ENCODE results near the gene CDKN1A.

CDKN1A gene

DNA sequence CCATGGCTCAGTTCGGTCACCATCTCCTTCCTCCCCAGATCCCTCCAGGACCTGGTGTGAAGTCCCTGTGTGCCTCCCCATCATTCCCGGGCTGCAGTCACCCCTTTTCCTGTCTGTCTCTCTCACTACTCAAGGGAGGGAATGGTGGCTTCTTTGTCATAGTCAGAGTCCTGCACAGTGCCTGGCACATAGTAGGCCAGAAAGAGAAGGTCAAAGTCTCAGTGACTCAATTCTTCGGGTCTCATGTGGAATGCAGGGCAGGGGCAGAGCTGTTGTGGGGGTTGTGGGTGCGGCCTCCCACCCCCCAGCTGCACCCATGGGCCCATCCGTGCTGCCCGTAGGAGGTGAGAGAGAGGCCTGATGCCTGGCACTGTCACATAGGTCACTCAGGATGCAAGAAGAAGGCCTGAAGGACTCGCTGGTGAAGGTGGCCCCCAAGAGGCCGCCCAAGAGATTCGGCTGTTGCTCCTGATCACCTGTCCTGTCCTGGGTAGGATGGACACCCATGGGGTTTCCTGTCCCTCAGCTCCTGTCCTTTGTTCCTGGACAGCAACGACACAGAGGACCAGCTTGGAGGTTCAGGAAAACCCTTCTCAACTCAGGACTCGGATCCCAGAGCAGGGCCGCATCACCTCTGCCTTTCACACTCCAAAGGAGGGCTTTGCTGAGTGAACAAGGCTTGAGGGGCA lies 53.3 kb downstream of the CDKN1A start:
- TF ChIP-seq POLR2AphosphoS5 (IDR thresholded peaks at IDR 0.05; ENCODE audit: low read depth), result peak; percentile 15; the same call in 1 of the 2 replicates
- no peak for TF ChIP-seq GABPA (IDR thresholded peaks at IDR 0.05; ENCODE audit: low read depth)
- Histone ChIP-seq H3K27me3 (ENCODE audit: insufficient read depth, poor library complexity, severe bottlenecking) (no peaks in the 10 kb centered on the region), H3K4me3 (replicated peaks; ENCODE audit: insufficient read depth, low read length) (no peak overlapping the region), H3K27ac (replicated peaks) (no peak overlapping the region)
- no peak for DNase-seq (ENCODE audit: low read depth in 1 of 2, low spot score in 1 of 2)

DNA sequence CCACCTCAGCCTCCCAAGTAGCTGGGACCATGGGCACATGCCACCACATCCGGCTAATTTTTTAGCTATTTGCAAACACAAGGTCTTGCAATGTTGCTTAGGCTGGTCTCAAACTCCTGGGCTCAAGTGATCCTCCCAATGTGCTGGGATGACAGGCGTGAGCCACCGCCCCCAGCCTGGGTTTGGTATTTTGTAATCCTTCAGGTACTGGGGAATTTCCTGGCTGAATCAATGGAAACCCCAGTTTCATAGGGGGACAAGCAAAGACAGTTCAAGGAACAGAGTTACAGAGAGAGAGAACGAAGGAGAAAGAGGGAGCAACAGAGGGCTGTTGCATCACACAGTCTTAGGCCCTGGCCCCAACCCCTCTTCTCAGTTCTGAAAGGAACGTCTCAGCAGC lies 54.8 kb downstream of the CDKN1A start:
- no peak for DNase-seq (ENCODE audit: low read depth in 1 of 2, low spot score in 1 of 2)
- Histone ChIP-seq H3K27me3 (ENCODE audit: insufficient read depth, poor library complexity, severe bottlenecking) (no peaks in the 10 kb centered on the region), H3K27ac (replicated peaks) (no peak overlapping the region), H3K4me3 (replicated peaks; ENCODE audit: insufficient read depth, low read length) (no peak overlapping the region)
- no peak for TF ChIP-seq GABPA (IDR thresholded peaks at IDR 0.05; ENCODE audit: low read depth)
- TF ChIP-seq POLR2AphosphoS5 (IDR thresholded peaks at IDR 0.05; ENCODE audit: low read depth), result 0 out of 2 replicates have a peak, but pooled peaks have one; percentile 17

DNA sequence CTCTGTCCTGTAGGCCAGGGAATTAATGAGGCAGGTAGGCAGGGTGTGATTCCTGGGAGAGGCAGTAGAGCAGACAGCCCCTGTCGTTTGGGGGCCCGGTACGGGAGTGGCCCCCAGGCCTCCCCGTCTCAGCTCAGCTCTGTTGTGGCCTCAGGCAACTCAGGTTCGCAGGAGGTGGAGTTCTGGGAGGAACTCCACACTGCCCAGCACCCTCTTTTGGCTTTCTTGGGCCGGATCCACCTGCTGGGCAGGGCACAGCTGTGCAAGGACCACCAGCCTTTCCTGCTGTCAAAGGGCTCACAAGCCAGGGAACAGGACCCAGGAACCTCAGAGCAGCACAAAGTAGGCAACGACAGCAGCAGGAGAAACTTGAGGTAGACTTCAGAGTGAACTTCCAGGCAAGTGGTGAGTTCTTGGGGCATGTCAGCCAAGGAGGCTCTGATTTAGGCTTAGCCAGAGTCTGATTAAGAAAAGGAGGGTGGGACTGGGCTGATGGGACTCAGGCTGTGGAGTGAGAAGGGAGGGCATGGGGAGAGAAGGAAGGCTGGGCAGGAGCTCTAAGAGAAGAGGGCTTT lies 56.1 kb downstream of the CDKN1A start:
- Histone ChIP-seq H3K4me3 (replicated peaks; ENCODE audit: insufficient read depth, low read length) (no peak overlapping the region), H3K27me3 (ENCODE audit: insufficient read depth, poor library complexity, severe bottlenecking) (no peaks in the 10 kb centered on the region), H3K27ac (replicated peaks) (no peak overlapping the region)
- no peak for DNase-seq (ENCODE audit: low read depth in 1 of 2, low spot score in 1 of 2)
- TF ChIP-seq, protein P1, sequence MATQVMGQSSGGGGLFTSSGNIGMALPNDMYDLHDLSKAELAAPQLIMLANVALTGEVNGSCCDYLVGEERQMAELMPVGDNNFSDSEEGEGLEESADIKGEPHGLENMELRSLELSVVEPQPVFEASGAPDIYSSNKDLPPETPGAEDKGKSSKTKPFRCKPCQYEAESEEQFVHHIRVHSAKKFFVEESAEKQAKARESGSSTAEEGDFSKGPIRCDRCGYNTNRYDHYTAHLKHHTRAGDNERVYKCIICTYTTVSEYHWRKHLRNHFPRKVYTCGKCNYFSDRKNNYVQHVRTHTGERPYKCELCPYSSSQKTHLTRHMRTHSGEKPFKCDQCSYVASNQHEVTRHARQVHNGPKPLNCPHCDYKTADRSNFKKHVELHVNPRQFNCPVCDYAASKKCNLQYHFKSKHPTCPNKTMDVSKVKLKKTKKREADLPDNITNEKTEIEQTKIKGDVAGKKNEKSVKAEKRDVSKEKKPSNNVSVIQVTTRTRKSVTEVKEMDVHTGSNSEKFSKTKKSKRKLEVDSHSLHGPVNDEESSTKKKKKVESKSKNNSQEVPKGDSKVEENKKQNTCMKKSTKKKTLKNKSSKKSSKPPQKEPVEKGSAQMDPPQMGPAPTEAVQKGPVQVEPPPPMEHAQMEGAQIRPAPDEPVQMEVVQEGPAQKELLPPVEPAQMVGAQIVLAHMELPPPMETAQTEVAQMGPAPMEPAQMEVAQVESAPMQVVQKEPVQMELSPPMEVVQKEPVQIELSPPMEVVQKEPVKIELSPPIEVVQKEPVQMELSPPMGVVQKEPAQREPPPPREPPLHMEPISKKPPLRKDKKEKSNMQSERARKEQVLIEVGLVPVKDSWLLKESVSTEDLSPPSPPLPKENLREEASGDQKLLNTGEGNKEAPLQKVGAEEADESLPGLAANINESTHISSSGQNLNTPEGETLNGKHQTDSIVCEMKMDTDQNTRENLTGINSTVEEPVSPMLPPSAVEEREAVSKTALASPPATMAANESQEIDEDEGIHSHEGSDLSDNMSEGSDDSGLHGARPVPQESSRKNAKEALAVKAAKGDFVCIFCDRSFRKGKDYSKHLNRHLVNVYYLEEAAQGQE (IDR thresholded peaks at IDR 0.05; ENCODE audit: insufficient replicate concordance, low read depth), result no peak
- 0 out of 2 replicates have a peak, but pooled peaks have one; percentile 18 for TF ChIP-seq POLR2AphosphoS5 (IDR thresholded peaks at IDR 0.05; ENCODE audit: low read depth)

DNA sequence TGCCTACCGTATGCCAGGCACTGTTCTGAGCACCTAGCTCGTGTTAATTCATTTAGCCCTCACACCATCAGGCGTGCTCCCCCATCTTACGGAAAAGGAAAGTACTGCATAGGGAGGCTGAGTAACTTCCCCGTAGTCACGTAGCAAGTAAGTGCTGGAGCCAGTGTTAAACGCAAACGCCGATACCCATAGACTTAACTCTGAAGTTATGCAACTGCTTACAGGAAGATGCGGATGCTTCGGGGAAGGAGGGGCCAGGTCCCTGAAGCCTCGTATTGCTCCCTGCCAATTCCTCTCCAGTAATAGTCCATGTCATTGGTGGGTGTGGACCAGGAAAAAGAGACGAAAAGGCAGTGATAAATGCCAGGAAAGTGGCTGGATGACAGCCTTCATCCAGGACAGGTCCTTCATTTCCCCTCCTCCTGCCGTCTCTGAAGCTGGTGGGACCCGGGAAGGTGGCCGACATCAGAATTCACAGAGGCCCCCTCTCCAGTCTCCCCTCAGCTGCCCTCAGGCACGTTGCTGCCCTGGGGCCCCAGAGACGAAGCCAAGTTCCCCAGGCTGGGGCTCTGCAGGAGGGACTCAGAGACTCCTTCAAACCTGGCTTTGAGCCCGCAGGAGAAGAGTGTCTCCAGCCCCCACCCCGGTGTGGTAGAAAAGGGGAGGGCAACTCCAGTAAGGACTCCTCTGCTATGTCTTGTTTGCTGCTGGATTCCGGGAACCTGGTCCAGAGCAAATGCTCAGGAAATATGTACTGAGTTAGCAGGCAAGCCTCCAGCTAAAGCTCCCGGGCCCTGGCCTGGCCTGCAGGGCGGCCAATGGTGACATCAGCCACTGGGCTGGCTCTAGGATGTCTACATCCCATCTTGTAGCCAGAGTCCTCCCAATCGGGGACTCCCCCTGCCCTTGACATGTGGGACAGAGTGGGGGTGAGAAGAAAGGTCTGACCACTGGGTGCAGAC lies 56.9 kb downstream of the CDKN1A start:
- no peaks in the 10 kb centered on the region for H3K27me3 ChIP-seq (ENCODE audit: insufficient read depth, poor library complexity, severe bottlenecking)
- no peak overlapping the region for H3K27ac ChIP-seq (replicated peaks)
- H3K4me3 ChIP-seq (replicated peaks; ENCODE audit: insufficient read depth, low read length), result no peak overlapping the region
- TF ChIP-seq POLR2AphosphoS5 (IDR thresholded peaks at IDR 0.05; ENCODE audit: low read depth) (peak; percentile 45; the same call in 1 of the 2 replicates), SPI1 (IDR thresholded peaks at IDR 0.05; ENCODE audit: borderline replicate concordance, low read depth) (no peak), GABPA (IDR thresholded peaks at IDR 0.05; ENCODE audit: low read depth) (no peak)
- TF ChIP-seq, protein P2, sequence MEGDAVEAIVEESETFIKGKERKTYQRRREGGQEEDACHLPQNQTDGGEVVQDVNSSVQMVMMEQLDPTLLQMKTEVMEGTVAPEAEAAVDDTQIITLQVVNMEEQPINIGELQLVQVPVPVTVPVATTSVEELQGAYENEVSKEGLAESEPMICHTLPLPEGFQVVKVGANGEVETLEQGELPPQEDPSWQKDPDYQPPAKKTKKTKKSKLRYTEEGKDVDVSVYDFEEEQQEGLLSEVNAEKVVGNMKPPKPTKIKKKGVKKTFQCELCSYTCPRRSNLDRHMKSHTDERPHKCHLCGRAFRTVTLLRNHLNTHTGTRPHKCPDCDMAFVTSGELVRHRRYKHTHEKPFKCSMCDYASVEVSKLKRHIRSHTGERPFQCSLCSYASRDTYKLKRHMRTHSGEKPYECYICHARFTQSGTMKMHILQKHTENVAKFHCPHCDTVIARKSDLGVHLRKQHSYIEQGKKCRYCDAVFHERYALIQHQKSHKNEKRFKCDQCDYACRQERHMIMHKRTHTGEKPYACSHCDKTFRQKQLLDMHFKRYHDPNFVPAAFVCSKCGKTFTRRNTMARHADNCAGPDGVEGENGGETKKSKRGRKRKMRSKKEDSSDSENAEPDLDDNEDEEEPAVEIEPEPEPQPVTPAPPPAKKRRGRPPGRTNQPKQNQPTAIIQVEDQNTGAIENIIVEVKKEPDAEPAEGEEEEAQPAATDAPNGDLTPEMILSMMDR (IDR thresholded peaks at IDR 0.05; ENCODE audit: insufficient read depth, low read length), result no peak
- TF ChIP-seq, protein P1 (IDR thresholded peaks at IDR 0.05; ENCODE audit: insufficient replicate concordance, low read depth), result no peak
- peak; percentile 38 to 75 for DNase-seq (ENCODE audit: low read depth in 1 of 2, low spot score in 1 of 2)
